Right lung (tissue), 5 donors: Measurements from ENCODE around the gene NUBPL. TPM values are rescaled to one million over a fixed set of nuclear protein-coding genes. Genes with fewer than 3 reads are reported as not detected.
"Not testable (repeated sequence)": the region's sequence is repeated elsewhere in the genome, so short reads cannot be mapped to it uniquely, and the experiment has no call there.

Source experiments
- DNase-seq, 2 donors: peaks; one replicate each; pipeline ENCODE4 v3.0.0-alpha.2; 2013
- polyA plus RNA-seq, 5 donors: library from polyadenylated mRNA; unstranded; fragments of 120-200 nt; gene quantifications; one replicate each; pipeline versions ENCODE4 v1.2.1 to v1.2.3, GENCODE V29; 2013; ENCODE audit warnings: inconsistent platforms in 1 of 5, low replicate concordance in 1 of 5; ENCODE audit not compliant: insufficient read length in 5 of 5, insufficient read depth in 1 of 5

The NUBPL gene
- polyA plus RNA-seq, 5 donors = 14.4 to 19.1 (median 16.4) TPM

GRCh38 chr14:31660728-31661127 lies 99.5 kb downstream of the NUBPL start:
- no peak for DNase-seq

GRCh38 chr14:31668348-31668747 lies 107.1 kb downstream of the NUBPL start:
- no peak for DNase-seq

- no peak for DNase-seq
Measured at GRCh38 chr14:31672709-31673108, 111.5 kb downstream of the NUBPL start.

GRCh38 chr14:31677052-31677451 lies 115.8 kb downstream of the NUBPL start:
- DNase-seq = no peak

- no peak for DNase-seq
Measured at GRCh38 chr14:31677630-31678029, 116.4 kb downstream of the NUBPL start.

- no peak for DNase-seq
Measured at GRCh38 chr14:31678421-31679249, 117.4 kb downstream of the NUBPL start.

GRCh38 chr14:31682768-31683167 lies 121.6 kb downstream of the NUBPL start:
- DNase-seq = no peak

- no peak for DNase-seq
Measured at GRCh38 chr14:31687726-31688125, 126.5 kb downstream of the NUBPL start.

- DNase-seq = no peak
Measured at GRCh38 chr14:31690056-31690455, 128.9 kb downstream of the NUBPL start.

GRCh38 chr14:31692376-31692781 lies 131.2 kb downstream of the NUBPL start:
- peak; percentile 24 to 29 for DNase-seq

- DNase-seq = no peak
Measured at GRCh38 chr14:31696378-31696777, 135.2 kb downstream of the NUBPL start.

GRCh38 chr14:31699809-31700208 lies 138.6 kb downstream of the NUBPL start:
- no peak for DNase-seq

- no peak for DNase-seq
Measured at GRCh38 chr14:31700282-31701074, 139.3 kb downstream of the NUBPL start.

GRCh38 chr14:31702130-31702529 lies 140.9 kb downstream of the NUBPL start:
- no peak for DNase-seq

- DNase-seq = no peak
Measured at GRCh38 chr14:31703056-31703455, 141.9 kb downstream of the NUBPL start.

- no peak for DNase-seq
Measured at GRCh38 chr14:31705731-31706130, 144.5 kb downstream of the NUBPL start.

- DNase-seq = not testable (repeated sequence)
Measured at GRCh38 chr14:31708661-31709060, 147.5 kb downstream of the NUBPL start.

- no peak for DNase-seq
Measured at GRCh38 chr14:31712244-31713127, 151.3 kb downstream of the NUBPL start.

GRCh38 chr14:31716208-31716607 lies 155.0 kb downstream of the NUBPL start:
- DNase-seq = no peak

- DNase-seq = peak in 1 of 2 donors; percentile 14
Measured at GRCh38 chr14:31717294-31718085, 156.3 kb downstream of the NUBPL start.

- DNase-seq = no peak
Measured at GRCh38 chr14:31718585-31718984, 157.4 kb downstream of the NUBPL start.
